Erythroblast (primary cell): ENCODE results near the gene CDK17.
"Not testable (repeated sequence)": the region's sequence is repeated elsewhere in the genome, so short reads cannot be mapped to it uniquely, and the experiment has no call there.

Experiments
- DNase-seq, 2 experiments: peaks; one replicate each; lab custom pipeline; 2025; lab: John Stamatoyannopoulos, UW
- GATA1 ChIP-seq: IDR thresholded peaks from 2 replicates; pipeline ENCODE4 v1.6.1; 2011; ENCODE audit warnings: low read depth, mild to moderate bottlenecking, control low read depth, low read length, moderate library complexity
- POLR2A ChIP-seq: IDR thresholded peaks from 2 replicates; pipeline ENCODE4 v1.6.1; 2011; ENCODE audit warnings: mild to moderate bottlenecking, low read length

CDK17 gene

DNA sequence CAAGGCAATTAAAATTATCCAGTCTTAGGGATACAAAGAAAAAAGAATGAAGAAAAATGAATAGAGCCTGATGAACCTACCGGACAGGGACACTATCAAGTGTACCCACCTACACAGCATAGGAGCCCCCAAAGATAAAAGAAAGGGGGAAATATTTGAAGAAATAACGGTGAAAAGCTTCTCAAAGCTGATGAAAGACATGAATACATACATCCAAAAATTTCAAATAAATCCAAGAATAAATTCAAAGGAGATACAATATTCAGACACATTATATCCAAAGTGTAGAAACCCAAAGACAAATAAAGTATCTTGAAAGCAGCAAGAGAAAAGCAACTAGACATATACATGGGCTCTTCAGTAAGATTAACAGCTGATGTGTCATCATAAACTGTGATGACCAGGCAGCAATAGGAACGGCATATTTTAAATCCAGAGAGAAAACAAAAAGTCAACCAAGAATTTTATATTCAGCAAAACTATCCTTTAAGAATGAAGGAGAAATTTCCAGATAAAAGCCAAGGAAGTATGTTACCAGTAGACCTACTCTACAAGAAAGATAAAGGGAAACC lies 56.0 kb downstream of the CDK17 start:
- peak; percentile 21 to 31 for DNase-seq
- TF ChIP-seq GATA1 (no peak), POLR2A (no peak)

DNA sequence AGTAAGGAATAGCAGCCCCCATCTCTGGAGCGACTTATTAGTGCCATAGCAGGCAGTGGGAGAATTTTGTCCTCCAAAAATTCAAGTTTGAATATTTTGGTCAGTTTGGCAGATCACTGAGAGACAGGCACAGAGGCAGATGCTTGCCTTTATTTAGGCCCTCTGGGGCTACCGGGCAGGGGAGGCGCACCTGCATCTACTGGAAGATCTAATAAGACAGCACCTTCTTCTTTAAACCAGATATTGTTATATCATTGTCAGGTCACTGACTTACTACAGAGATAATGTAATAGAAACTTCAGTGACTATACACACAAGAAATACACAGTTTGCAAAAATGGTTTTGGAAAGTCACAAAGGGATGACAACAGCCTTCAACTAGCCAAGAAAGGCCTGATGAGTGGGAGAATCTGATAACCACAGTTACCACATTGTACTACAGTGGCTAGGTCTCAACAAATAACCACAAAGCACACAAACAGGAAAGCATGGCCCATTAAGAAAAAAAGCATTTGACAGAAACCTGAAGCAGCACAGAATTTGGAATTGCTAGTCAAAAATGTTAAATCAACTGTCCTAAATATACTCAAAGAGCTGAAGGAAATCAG lies 56.8 kb downstream of the CDK17 start:
- TF ChIP-seq POLR2A (no peak), GATA1 (no peak)
- DNase-seq, result no peak

DNA sequence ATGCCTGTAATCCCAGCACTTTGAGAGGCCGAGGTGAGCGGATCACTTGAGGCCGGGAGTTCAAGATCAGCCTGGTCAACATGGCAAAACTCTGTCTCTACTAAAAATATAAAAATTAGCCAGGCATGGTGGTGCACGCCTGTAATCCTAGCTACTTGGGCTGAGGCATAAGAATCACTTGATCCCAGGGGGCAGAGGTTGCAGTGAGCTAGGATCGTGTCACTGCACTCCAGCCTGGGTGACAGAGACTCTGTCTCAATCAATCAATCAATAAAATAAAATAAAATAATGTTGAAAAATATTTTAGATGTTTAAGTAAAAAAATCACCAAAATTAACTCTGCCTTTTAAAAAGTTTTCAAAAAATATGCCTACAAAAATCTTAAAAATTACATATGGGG lies 60.6 kb downstream of the CDK17 start:
- DNase-seq, result not testable (repeated sequence)

DNA sequence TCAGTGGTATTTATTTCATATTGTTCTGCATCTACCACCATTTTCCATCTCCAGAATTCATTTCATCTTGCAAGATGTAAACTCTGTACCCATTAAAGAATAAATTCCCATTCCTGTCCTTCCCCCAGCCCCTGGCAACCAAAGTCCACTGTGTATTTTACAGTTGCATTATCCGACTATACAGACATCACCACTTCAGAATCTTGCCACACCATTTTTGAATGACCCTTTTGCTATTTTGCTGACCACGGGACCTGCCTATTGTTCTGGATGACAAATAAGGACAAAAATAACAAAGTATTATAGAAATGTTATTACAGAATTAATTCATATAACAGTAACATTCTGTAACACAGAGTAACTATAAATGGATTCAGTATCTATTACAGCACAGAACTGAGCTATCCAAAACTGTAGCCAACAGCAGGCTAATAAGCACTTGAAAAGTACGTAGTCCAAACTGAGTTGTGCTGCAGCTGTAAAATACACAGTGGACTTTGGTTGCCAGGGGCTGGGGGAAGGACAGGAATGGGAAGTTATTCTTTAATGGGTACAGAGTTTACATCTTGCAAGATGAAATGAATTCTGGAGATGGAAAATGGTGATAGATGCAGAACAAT lies 61.3 kb downstream of the CDK17 start:
- no peak for DNase-seq
- TF ChIP-seq GATA1, result no peak

DNA sequence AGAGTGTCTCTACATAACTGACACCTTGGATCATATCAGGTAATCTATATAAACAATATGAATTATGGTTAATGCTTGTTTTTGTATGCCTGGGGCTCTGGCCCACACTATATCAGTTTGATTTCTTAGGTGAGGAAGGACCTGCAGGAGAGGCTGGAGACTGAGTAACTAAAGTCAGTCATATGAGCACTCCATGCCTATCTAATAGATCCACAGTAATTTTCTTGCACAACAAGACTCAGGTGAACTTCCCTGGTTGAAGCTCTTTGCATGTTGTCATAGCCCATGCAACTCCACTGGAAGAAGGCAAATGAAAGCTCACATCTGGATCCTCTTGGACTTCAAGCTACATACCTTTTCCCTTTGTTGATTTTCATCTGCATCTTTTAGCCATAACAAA lies 62.3 kb downstream of the CDK17 start:
- DNase-seq, result peak in 1 of 2 experiments; percentile 10
- TF ChIP-seq GATA1 (no peak), POLR2A (no peak)

DNA sequence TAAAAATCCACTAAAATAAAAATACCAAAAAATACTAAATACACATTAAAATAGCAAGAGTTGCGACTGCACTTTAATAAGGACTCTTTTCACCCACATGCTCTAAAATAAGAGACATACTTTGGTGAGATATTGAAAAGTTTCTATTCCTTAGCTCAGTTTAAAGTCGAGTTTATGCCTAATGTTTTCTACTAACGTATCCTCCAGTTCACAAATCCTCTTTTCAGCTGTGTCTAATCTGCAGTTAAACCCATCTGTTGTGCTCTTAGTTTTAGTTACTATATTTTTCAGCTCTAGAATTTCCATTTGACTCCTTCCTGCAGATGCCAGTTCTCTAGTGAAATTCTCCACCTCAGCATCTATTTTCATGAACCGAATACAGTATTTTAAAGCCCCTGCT lies 63.8 kb downstream of the CDK17 start:
- TF ChIP-seq POLR2A (no peak), GATA1 (no peak)
- DNase-seq, result no peak

DNA sequence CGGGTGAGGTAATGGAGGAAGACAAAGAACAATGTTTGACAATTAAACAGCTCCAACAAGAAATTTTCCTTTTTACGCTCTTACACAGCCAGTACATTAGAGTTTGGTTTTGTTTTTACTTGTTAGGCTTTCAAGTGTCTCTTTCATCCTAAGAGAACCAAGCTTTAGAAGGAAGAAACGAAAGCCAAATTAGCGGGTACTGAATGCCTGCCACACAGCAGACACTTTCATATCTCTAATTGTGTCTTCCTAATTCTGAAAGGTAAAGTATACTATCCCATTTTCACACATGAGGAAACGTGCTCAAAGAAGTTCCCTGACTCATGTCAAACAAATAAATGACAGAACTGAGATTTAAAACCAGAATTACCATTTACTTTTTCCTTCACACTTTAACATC lies 65.0 kb downstream of the CDK17 start:
- DNase-seq, result no peak

DNA sequence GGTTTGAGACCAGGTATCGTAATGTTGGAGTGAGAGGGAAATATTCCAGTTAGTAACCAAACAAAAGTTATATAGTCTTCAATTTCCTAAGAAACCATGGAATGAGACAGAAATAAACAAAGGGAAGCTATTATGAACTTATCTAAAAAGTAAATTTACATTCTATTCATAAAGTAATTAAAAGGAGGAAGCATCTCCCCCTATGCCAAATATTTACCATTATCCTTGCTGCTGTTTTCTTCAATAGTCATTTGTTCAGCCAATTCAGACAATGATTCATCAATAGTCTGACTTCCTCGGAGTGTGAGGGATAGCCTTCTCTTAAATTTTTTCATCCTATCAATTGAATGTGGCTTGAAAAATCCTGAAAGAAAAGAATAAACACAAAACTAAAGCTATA lies 65.7 kb downstream of the CDK17 start:
- no peak for TF ChIP-seq GATA1
- TF ChIP-seq POLR2A, result no peak
- no peak for DNase-seq

More for the DNA sequence above, 65.0 kb downstream of the CDK17 start:
- TF ChIP-seq POLR2A, result no peak
- TF ChIP-seq GATA1, result no peak

DNA sequence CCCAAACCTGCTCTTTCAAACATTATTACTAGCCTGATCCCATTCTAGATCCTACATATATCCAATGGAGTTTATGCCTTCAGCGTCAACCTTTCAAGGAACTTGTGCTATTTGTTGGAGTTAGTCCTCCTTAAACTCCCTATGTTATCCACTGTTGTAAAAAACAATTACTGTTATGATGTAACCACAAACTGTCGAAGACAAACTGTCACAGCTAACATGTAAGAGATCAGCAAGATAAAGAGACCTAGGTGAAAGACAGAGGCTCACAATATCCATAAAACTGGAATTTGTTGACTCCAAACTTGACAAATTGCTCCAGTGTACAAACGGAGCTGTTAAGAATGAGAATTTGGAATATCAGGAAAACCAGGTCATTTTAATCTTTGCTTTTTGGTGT lies 70.7 kb downstream of the CDK17 start:
- peak in 1 of 2 experiments; percentile 40 for DNase-seq
- TF ChIP-seq GATA1, result no peak
- TF ChIP-seq POLR2A, result no peak

DNA sequence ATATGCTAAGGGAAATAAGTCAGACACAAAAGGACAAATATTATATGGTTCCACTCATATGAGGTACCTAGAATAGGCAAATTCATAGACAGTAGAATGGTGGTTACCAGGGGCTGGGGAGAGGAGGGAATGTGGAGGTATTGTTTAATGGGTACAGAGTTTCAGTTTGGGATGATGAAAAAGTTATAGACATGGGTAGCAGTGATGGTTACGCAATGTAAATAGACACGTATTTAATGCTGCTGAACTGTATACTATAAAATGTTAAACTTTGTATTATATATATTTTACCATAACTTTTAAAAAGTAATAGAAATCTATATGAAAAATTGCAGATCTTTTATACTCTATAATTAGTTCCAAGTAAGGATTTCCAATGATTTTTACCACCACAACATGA lies 71.2 kb downstream of the CDK17 start:
- DNase-seq, result no peak
- TF ChIP-seq GATA1, result no peak
- no peak for TF ChIP-seq POLR2A

DNA sequence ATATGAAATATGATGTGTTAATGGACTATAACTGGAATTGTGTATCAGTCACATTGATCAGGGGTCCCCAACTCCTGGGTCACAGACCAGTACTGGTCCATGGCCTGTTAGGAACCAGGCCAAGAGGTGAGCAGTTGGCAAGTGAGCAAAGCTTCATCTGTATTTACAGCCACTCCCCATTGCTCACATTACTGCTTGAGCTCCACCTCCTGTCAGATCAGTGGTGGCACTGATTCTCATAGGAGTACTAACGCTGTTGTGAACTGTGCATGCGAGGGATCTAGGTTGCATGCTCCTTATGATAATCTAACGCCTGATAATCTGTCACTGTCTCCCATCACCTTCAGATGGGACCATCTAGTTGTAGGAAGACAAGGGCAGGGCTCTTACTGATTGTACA lies 72.3 kb downstream of the CDK17 start:
- DNase-seq, result no peak

DNA sequence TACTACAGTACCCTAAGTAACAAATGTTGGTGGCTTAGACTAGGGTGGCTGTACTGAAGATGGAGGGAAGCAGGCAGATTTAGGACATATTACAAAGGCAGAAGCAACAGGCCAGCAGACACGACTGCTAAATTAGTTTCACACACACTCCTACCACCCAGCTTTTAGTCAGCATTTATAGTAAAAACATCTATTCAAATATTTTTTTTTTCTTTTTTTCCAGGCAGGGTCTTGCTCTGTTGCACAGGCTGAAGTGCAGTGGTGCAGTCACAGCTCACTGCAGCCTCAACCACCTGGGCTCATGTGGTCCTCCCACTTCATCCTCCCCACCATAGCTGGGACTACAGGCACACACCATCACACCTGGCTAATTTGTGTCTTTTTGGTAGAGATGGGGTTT lies 72.9 kb downstream of the CDK17 start:
- no peak for TF ChIP-seq POLR2A
- TF ChIP-seq GATA1, result no peak
- no peak for DNase-seq

More for the DNA sequence above, 72.3 kb downstream of the CDK17 start:
- TF ChIP-seq GATA1 (no peak), POLR2A (no peak)

DNA sequence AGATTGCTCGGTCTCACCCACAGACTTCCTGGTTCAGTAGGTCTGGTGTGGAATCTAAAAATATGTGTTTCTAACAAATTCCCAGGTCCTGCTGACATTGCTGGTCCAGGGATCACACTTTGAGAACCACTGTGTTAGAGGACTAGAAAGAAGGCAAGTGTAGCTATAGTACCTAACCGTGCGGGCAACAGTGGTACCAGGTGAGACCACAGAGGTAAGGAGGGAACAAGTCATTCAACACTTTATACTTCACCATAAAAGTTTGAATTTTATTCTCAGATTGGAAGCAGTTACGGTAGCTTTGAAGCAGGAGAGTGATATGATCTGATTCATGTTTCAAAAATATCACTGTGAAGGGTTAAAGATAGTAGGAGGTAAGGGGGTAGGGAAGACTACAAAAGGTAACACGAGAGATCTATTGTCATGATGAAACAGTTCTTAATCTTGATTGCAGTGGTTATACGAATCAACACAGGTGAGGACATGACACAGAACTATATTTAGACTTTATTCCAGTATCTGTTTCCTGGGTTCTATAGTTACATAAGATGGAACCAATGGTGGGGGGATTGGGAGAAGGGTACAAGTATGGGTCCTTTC lies 73.5 kb downstream of the CDK17 start:
- no peak for TF ChIP-seq GATA1
- TF ChIP-seq POLR2A, result no peak
- DNase-seq, result no peak

DNA sequence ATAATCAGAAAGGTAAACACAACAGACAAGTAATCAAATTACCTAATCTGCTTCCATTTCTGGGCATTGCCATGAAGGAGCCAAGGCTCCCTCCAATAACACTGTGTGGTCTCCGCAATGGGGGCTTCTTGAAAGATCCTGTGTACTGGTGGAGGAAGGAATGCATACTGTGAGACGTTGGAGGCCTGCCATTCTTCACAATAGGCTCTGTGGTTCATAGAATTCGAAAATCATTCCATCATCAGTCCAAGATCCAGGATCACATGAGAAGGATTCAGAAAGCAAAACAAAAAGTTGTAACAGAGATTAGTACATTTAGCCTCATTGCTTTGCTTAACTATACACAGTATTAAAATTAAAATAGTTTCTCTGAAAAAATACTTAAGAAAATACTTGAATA lies 76.3 kb downstream of the CDK17 start:
- DNase-seq, result no peak
- TF ChIP-seq POLR2A (no peak), GATA1 (no peak)
